ENCODE measurements around the gene TBXT. TPM values are rescaled to one million over a fixed set of nuclear protein-coding genes. Genes with fewer than 3 reads are reported as not detected.

TBXT gene
- total and polyA plus RNA-seq, 2 experiments from 2014 or later, result 0.23 TPM; not detected in 1

DNA sequence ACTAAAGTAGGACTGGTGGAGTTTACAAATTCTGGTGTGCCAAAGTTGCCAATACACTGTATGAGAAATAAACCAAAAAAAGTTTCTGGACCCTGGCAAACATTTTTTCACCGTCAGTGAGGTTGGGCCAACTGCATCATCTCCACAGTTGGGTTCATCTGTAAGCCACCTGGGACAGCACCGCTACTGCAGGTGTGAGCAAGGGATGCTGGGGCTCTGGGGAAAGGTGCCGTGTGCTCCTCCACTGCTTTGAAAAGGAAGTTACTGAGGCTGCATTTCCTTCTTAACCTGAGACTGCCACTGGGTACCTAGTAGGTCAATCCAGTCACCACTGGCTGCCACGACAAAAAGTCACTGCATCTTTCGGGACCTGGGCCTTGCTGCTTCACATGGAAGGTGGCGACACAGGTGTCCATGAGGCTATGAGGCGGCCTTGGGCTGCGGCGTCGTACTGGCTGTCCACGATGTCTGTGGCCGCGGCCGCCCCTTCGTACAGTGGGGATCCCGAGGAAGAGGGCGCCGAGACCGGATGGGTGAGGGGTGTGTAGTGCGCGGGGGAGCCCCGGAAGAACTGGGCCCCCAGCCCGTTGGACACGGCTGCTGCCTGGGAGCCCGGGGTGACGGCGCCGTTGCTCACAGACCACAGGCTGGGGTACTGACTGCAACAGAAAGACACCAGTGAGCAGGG is 9.6 kb downstream of the TBXT start (continued):
- no peak for TF ChIP-seq REST (IDR thresholded peaks at IDR 0.05; ENCODE audit: unreplicated experiment)

GRCh38 chr6:166156942-166157341 is 10.7 kb downstream of the TBXT start:
- Histone ChIP-seq H3K4me2 (no peak overlapping the region), H3K4me3 (no peak overlapping the region), H3K36me3 (ENCODE audit: insufficient read depth) (no peaks in the 10 kb centered on the region), H2AFZ (no peak overlapping the region), H4K20me1 (replicated peaks; ENCODE audit: insufficient read depth) (no peaks in the 10 kb centered on the region), H3F3A (replicated peaks; ENCODE audit: low read depth) (no peaks in the 10 kb centered on the region), H3K4me1 (ENCODE audit: insufficient read depth) (no peaks in the 10 kb centered on the region), H3K9me2 (ENCODE audit: insufficient read depth) (no peaks in the 10 kb centered on the region), H3K79me2 (replicated peaks; ENCODE audit: insufficient read depth) (no peaks in the 10 kb centered on the region), H3K27me3 (ENCODE audit: insufficient read depth) (peaks cover 13% of the 10 kb centered on the region), H3K27ac (ENCODE audit: low read depth) (no peak overlapping the region)
- H3K4me3 Mint-ChIP-seq, result no peak overlapping the region
- H3K27me3 Mint-ChIP-seq (ENCODE audit: insufficient read depth, low read depth, poor library complexity), result peaks cover 3% of the 10 kb centered on the region
- H3K9me3 Mint-ChIP-seq, result no peaks in the 10 kb centered on the region
- TF ChIP-seq NANOG (IDR thresholded peaks at IDR 0.05; ENCODE audit: borderline replicate concordance) (no peak), ZNF114 (CRISPR knock-in tag; IDR thresholded peaks at IDR 0.05) (no peak), STAT1 (IDR thresholded peaks at IDR 0.05; ENCODE audit: unreplicated experiment) (no peak), EZH2 (IDR thresholded peaks at IDR 0.05; ENCODE audit: low read depth, unreplicated experiment) (no peak), REST (IDR thresholded peaks at IDR 0.05; ENCODE audit: unreplicated experiment) (no peak)
- TF ChIP-seq, protein P1, sequence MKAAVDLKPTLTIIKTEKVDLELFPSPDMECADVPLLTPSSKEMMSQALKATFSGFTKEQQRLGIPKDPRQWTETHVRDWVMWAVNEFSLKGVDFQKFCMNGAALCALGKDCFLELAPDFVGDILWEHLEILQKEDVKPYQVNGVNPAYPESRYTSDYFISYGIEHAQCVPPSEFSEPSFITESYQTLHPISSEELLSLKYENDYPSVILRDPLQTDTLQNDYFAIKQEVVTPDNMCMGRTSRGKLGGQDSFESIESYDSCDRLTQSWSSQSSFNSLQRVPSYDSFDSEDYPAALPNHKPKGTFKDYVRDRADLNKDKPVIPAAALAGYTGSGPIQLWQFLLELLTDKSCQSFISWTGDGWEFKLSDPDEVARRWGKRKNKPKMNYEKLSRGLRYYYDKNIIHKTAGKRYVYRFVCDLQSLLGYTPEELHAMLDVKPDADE (IDR thresholded peaks at IDR 0.05), result no peak
- TF ChIP-seq, protein P2, sequence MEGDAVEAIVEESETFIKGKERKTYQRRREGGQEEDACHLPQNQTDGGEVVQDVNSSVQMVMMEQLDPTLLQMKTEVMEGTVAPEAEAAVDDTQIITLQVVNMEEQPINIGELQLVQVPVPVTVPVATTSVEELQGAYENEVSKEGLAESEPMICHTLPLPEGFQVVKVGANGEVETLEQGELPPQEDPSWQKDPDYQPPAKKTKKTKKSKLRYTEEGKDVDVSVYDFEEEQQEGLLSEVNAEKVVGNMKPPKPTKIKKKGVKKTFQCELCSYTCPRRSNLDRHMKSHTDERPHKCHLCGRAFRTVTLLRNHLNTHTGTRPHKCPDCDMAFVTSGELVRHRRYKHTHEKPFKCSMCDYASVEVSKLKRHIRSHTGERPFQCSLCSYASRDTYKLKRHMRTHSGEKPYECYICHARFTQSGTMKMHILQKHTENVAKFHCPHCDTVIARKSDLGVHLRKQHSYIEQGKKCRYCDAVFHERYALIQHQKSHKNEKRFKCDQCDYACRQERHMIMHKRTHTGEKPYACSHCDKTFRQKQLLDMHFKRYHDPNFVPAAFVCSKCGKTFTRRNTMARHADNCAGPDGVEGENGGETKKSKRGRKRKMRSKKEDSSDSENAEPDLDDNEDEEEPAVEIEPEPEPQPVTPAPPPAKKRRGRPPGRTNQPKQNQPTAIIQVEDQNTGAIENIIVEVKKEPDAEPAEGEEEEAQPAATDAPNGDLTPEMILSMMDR (conservative IDR thresholded peaks at IDR 0.05; ENCODE audit: low read depth in 2 of 2), result peak; percentile 60 to 77
- peaks cover 4% of the 10 kb centered on the region; the same call in 1 of the 3 replicates for H3K4me1 Mint-ChIP-seq
- H3K36me3 Mint-ChIP-seq (ENCODE audit: low read depth), result no peaks in the 10 kb centered on the region
- H3K27ac Mint-ChIP-seq, result no peak overlapping the region
- ATAC-seq, result no peak
- DNase-seq (ENCODE audit: low spot score), result peak; percentile 46

All from GM23338 (cell line).